HepG2 (cell line): ENCODE data around the gene CAPS. TPM values are rescaled to one million over a fixed set of nuclear protein-coding genes. Genes with fewer than 3 reads are reported as not detected.
A peak's percentile ranks its signal among the peaks of the same experiment; 100 is the strongest.

ENCODE experiments used
- ARHGAP35 ChIP-seq: sonication (generic); formaldehyde crosslinking; IDR thresholded peaks from 2 replicates; pipeline ENCODE4 v1.9.0; 2022; ENCODE audit warnings: mild to moderate bottlenecking, inconsistent platforms, moderate library complexity, missing genetic modification reagents, borderline replicate concordance
- ELF4 ChIP-seq: sonication (generic); formaldehyde crosslinking; IDR thresholded peaks from 2 replicates; pipeline ENCODE4 v1.5.0; 2020; ENCODE audit warnings: missing genetic modification reagents, mild to moderate bottlenecking, moderate library complexity, borderline replicate concordance
- HNRNPLL ChIP-seq: fragments of 200-400 bp; formaldehyde crosslinking; IDR thresholded peaks from 2 replicates; pipeline ENCODE4 v1.6.1; 2017; ENCODE audit warnings: mild to moderate bottlenecking, low read depth, low read length; ENCODE audit not compliant: poor library complexity, severe bottlenecking
- MEIS2 ChIP-seq: sonication (generic); formaldehyde crosslinking; IDR thresholded peaks from 2 replicates; pipeline ENCODE4 v1.9.0; 2021; ENCODE audit warnings: mild to moderate bottlenecking, missing genetic modification reagents
- SMAD3 ChIP-seq: sonication (generic); formaldehyde crosslinking; IDR thresholded peaks from 2 replicates; pipeline ENCODE4 v1.4.0; 2020; ENCODE audit warnings: missing genetic modification reagents
- SP4 ChIP-seq: sonication (generic); formaldehyde crosslinking; IDR thresholded peaks from 2 replicates; pipeline ENCODE4 v1.8.1; 2023; ENCODE audit warnings: mild to moderate bottlenecking, missing genetic modification reagents
- STAG1 ChIP-seq: sonication (generic); formaldehyde crosslinking; IDR thresholded peaks from 2 replicates; pipeline ENCODE4 v1.4.0; 2020; ENCODE audit warnings: missing genetic modification reagents
- ZFP36L1 ChIP-seq: sonication (generic); formaldehyde crosslinking; IDR thresholded peaks from 2 replicates; pipeline ENCODE4 v1.8.0; 2022; ENCODE audit warnings: mild to moderate bottlenecking, missing genetic modification reagents, moderate library complexity
- ZFP90 ChIP-seq: sonication (generic); formaldehyde crosslinking; IDR thresholded peaks from 2 replicates; pipeline ENCODE4 v1.8.0; 2022; ENCODE audit warnings: missing genetic modification reagents, mild to moderate bottlenecking, inconsistent platforms, borderline replicate concordance
- ZMYM3 ChIP-seq: sonication (generic); formaldehyde crosslinking; IDR thresholded peaks from 2 replicates; pipeline ENCODE4 v1.5.1; 2020; ENCODE audit warnings: mild to moderate bottlenecking, missing genetic modification reagents
- ZNF251 ChIP-seq: sonication (generic); formaldehyde crosslinking; IDR thresholded peaks from 2 replicates; pipeline ENCODE4 v1.9.0; 2021; ENCODE audit warnings: mild to moderate bottlenecking, missing genetic modification reagents
- ZNF777 ChIP-seq: sonication (generic); formaldehyde crosslinking; IDR thresholded peaks from 2 replicates; pipeline ENCODE4 v1.4.0; 2020; ENCODE audit warnings: missing genetic modification reagents
- ZSCAN9 ChIP-seq: IDR thresholded peaks from 2 replicates; pipeline ENCODE4 v1.6.1; 2016; ENCODE audit warnings: borderline replicate concordance
- polyA plus RNA-seq, 8 experiments: library from polyadenylated mRNA; depleted of rRNA in 3 of 8; stranded (reverse) in 7 of 8; unstranded in 1 of 8; fragments of >200 nt; fragmentation: Illumina TruSeq in 4 of 8; extraction: Trizol in 4 of 8; gene quantifications; 2 replicates each; pipeline versions ENCODE4 v1.2.1 to v1.2.3, GENCODE V29; 2011 to 2016; ENCODE audit warnings: low read depth in 4 of 8, missing spikeins in 1 of 8, mixed read lengths in 1 of 8; ENCODE audit not compliant: insufficient read depth in 1 of 8
- total RNA-seq, 5 experiments: library from RNA; depleted of rRNA; stranded (reverse); fragments of >200 nt; fragmentation: Illumina TruSeq; extraction: Trizol; gene quantifications; 2 replicates each; pipeline ENCODE4 v1.2.3, GENCODE V29; 2016; ENCODE audit warnings: low read depth in 1 of 5
- TF ChIP-seq, protein P1 (sequence below), 2 experiments: sonication (generic) in 1 of 2; formaldehyde crosslinking in 1 of 2; IDR thresholded peaks; 2 replicates each; pipeline versions ENCODE4 v1.5.1 to v1.6.1; 2011 to 2020; ENCODE audit warnings: borderline replicate concordance in 1 of 2, low read depth in 1 of 2, low read length in 1 of 2, mild to moderate bottlenecking in 1 of 2, missing genetic modification reagents in 1 of 2, moderate library complexity in 1 of 2
- TF ChIP-seq, protein P2 (sequence below): sonication (generic); formaldehyde crosslinking; IDR thresholded peaks from 2 replicates; pipeline ENCODE4 v1.5.0; 2020; ENCODE audit warnings: mild to moderate bottlenecking, missing genetic modification reagents, borderline replicate concordance
- TF ChIP-seq, protein P3 (sequence below): sonication (generic); formaldehyde crosslinking; IDR thresholded peaks from 2 replicates; pipeline ENCODE4 v1.4.0; 2020; ENCODE audit warnings: missing genetic modification reagents
- TF ChIP-seq, protein P4 (sequence below): sonication (generic); formaldehyde crosslinking; IDR thresholded peaks from 2 replicates; pipeline ENCODE4 v1.5.0; 2020; ENCODE audit warnings: missing genetic modification reagents

The CAPS gene
- total and polyA plus RNA-seq, 2 of the 13 experiments (the other 11 are each of a cell fraction or from before 2014, with no cell fraction given): 3.1 TPM

DNA sequence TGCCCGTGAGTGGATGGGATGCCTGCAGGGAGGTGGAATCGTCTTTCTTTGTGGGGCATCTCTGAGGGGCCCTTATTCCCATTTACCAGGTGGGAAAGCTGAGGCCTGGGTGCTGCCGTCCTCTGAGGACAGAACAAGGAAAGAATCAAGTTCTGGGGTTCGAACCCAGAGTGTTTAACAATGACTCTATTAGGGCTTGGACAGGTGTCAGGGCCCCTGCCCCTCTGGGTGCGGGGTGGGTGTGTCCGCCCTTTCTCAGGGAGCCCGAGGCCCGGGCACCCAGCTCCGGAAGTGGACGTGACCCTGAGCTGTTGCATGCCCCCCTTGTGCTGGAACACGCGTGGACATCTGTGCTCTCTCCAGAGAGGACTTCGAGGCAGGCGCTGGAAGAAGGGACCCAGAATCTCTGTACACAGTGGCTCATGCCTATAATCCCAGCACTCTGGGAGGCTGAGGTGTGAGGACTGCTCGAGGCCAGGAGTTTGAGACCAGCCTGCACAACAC lies 21.2 kb upstream of the CAPS start (continued):
- TF ChIP-seq, protein P1, sequence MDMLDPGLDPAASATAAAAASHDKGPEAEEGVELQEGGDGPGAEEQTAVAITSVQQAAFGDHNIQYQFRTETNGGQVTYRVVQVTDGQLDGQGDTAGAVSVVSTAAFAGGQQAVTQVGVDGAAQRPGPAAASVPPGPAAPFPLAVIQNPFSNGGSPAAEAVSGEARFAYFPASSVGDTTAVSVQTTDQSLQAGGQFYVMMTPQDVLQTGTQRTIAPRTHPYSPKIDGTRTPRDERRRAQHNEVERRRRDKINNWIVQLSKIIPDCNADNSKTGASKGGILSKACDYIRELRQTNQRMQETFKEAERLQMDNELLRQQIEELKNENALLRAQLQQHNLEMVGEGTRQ (IDR thresholded peaks at IDR 0.05; ENCODE audit: low read depth, low read length): no peak
- TF ChIP-seq, protein P1 (CRISPR knock-in tag; IDR thresholded peaks at IDR 0.05; ENCODE audit: borderline replicate concordance): no peak
- no peak for TF ChIP-seq ZFP36L1 (CRISPR knock-in tag)
- peak; percentile 4 for TF ChIP-seq HNRNPLL
- TF ChIP-seq, protein P2, sequence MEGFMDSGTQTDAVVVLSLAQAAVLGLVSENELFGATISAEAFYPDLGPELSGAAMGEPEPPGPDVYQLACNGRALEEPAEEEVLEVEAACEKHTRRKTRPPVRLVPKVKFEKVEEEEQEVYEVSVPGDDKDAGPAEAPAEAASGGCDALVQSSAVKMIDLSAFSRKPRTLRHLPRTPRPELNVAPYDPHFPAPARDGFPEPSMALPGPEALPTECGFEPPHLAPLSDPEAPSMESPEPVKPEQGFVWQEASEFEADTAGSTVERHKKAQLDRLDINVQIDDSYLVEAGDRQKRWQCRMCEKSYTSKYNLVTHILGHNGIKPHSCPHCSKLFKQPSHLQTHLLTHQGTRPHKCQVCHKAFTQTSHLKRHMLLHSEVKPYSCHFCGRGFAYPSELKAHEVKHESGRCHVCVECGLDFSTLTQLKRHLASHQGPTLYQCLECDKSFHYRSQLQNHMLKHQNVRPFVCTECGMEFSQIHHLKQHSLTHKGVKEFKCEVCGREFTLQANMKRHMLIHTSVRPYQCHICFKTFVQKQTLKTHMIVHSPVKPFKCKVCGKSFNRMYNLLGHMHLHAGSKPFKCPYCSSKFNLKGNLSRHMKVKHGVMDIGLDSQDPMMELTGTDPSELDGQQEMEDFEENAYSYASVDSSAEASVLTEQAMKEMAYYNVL (CRISPR knock-in tag): no peak
- peak; percentile 43; the same call in 1 of the 2 replicates for TF ChIP-seq ZMYM3 (CRISPR knock-in tag)
- TF ChIP-seq ZNF251: no peak
- no peak for TF ChIP-seq ELF4 (CRISPR knock-in tag)
- TF ChIP-seq ZFP90 (CRISPR knock-in tag): no peak
- no peak for TF ChIP-seq MEIS2 (CRISPR knock-in tag)
- no peak for TF ChIP-seq STAG1 (CRISPR knock-in tag)
- TF ChIP-seq ARHGAP35 (CRISPR knock-in tag): no peak
- TF ChIP-seq, protein P3, sequence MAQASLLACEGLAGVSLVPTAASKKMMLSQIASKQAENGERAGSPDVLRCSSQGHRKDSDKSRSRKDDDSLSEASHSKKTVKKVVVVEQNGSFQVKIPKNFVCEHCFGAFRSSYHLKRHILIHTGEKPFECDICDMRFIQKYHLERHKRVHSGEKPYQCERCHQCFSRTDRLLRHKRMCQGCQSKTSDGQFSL: no peak
- TF ChIP-seq, protein P4, sequence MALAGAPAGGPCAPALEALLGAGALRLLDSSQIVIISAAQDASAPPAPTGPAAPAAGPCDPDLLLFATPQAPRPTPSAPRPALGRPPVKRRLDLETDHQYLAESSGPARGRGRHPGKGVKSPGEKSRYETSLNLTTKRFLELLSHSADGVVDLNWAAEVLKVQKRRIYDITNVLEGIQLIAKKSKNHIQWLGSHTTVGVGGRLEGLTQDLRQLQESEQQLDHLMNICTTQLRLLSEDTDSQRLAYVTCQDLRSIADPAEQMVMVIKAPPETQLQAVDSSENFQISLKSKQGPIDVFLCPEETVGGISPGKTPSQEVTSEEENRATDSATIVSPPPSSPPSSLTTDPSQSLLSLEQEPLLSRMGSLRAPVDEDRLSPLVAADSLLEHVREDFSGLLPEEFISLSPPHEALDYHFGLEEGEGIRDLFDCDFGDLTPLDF (CRISPR knock-in tag): no peak
- no peak for TF ChIP-seq ZSCAN9 (CRISPR knock-in tag)
- TF ChIP-seq SMAD3 (CRISPR knock-in tag): 0 out of 2 replicates have a peak, but pooled peaks have one; percentile 53
- TF ChIP-seq SP4: no peak
- TF ChIP-seq ZNF777 (CRISPR knock-in tag): no peak
